GM12873 (cell line): Measurements from ENCODE around the gene MMGT1.

ENCODE experiments used
- TF ChIP-seq, protein P1 (sequence below): IDR thresholded peaks from 2 replicates; pipeline ENCODE4 v1.5.1; 2012; ENCODE audit warnings: low read depth, mild to moderate bottlenecking, moderate library complexity, low read length, control low read depth; ENCODE audit not compliant: insufficient read depth; ENCODE audit errors: missing control alignments

Gene MMGT1

DNA sequence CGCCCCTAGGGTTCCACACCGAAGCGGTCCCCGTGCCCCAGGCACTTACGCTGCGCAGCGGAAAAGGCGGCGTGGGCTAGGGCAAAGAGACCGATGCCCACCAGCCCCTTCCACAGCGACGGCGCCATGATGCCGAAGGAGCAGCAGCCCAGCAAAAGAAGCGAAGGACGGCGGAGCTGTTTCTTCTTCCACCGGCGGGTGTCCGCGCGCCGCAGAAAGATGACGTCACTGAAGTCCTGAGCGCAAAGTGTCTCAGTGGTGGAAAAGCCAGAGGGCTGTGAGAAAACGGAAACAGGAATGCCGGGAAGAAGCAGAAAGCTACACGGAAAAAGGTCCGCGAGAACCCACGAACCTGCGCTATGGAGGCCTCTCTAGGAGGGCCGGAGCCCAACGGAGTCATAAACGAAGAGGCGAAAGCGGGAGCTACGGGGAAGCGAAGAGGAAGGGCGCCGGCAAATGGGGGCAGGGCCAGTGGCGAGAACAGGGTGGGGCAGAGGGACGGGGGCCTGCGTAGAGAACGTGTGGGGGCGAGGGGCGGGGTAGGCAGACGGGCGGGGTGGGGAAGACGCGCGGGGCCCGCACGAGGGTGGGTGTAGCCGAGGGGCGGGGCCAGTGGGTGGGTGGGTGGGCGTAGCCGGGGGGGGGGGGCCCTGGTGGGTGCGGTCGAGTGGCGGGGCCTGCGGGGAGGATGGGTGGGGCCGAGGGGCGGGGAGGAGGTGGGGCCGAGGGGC lies at the start of gene MMGT1:
Gene MMGT1, minus strand, starts transcription at position 441 of the 731 bp plus-strand sequence. Its CDS starts 313 bp downstream, at position 128.
- TF ChIP-seq, protein P1, sequence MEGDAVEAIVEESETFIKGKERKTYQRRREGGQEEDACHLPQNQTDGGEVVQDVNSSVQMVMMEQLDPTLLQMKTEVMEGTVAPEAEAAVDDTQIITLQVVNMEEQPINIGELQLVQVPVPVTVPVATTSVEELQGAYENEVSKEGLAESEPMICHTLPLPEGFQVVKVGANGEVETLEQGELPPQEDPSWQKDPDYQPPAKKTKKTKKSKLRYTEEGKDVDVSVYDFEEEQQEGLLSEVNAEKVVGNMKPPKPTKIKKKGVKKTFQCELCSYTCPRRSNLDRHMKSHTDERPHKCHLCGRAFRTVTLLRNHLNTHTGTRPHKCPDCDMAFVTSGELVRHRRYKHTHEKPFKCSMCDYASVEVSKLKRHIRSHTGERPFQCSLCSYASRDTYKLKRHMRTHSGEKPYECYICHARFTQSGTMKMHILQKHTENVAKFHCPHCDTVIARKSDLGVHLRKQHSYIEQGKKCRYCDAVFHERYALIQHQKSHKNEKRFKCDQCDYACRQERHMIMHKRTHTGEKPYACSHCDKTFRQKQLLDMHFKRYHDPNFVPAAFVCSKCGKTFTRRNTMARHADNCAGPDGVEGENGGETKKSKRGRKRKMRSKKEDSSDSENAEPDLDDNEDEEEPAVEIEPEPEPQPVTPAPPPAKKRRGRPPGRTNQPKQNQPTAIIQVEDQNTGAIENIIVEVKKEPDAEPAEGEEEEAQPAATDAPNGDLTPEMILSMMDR, result no peak

DNA sequence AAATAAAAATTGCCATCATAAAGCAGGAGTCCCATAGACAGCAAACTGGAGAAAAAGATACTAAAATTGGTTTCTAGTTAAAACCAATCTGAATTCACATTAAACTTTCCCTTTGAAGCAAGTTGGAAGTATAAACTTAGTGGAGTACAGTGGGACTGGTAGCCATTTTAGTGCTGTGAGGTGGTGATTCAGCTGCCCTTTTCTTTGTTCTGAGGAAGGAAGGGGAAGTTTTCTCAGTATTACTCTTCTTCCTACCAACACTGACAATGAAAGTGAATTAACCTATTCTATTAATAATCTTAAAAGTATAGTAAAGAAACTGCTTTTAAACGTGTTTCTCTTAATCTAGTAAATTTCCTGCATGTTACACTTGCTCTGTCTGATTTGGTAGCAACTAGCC lies 48.1 kb upstream of the MMGT1 start:
- TF ChIP-seq, protein P1, result no peak

DNA sequence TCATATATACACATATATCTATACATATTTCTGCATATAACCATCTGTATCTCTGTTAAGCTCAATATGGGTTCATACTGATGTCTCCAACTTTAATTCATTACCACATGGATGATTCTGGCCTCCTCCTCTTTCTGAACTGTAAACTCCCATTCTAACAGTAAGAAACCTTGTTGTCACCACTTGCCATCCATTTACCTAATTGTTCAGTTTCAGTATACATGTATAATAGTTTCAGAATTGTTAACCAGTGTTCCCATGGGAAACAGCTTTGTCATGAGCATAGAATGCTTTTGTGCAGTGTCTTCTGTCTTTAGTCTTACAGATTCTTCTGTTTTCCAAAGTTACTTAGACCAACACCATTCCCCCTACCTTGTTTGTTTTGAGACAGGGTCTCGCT lies 47.4 kb upstream of the MMGT1 start:
- TF ChIP-seq, protein P1, result no peak

DNA sequence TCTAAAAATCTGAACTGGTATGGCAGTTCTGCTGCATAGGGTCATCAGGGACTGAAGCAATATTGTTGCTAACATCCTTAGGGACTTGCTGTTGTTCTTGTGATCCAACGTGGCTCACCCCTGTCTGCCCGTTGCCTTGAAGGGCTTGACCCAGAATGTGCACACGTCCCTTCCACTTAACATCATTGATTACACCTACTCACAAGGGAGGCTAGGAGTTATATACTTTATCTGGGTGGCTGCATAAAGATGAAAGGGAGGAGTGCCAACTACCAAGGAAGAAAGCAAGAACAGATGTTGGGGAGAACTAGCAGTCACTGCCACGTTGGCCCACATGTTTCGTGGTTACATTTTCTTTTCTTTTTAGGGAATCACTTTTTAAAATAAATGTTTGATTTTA lies 45.4 kb upstream of the MMGT1 start:
- TF ChIP-seq, protein P1, result no peak

DNA sequence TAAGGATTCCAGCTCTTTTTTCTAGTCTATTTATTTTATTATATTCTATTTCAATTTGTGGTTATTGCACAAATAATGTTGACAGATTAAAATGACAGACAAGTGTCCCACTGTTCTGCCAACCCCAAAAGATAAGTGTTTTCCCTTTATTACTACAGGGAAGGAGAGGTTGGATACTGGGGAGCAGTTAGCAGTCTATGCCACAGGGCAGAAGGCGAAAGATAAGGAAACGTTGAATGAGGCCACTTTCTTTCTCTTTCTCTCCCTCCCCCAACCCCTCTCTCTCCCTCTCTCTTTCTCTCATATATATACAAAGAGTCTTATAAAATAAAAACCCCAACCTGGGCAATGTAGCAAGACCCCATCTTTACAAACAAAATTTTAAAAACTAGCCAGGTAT lies 43.1 kb upstream of the MMGT1 start:
- TF ChIP-seq, protein P1, result no peak

DNA sequence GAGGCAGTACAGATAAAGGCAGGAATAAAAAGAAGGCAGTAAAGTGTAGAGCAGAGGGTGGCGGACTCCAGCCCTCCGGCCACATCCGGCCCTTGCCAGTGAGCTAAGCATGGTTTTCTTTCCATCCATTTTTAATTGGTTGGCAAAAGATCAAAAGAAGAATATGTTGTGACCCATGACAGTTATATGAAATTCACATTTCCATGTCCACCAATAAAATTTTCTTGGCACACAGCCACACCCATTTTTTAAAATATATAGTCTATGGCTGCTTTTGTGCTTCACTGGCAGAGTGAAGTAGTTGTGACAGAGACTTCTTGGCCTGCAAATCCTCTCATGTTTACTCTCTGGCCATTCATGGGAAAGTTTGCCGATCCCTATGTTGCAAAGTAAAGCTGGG lies 41.2 kb upstream of the MMGT1 start:
- TF ChIP-seq, protein P1, result no peak

DNA sequence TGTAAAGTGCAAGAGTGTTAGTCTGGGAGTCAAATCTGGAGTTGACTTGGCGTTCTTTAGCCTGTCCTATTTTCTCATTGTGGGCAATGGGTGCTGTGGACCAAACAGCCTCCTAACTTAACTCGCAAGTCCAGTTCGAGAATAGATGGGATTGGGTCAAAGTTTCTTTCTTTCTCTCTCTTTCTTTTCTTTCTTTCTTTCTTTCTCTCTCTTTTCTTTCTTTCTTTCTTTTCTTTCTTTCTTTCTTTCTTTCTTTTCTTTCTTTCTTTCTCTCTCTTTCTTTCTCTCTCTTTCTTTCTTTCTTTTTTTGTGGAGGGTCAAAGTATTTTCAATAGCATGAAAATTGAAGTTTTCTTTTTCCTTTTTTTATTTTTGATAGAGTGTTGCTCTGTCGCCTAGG lies 14.5 kb upstream of the MMGT1 start:
- TF ChIP-seq, protein P1, result no peak
